D341Med (cell line): ENCODE data around the gene NBPF15.
A peak's percentile ranks its signal among the peaks of the same experiment; 100 is the strongest.
"Not testable (repeated sequence)": the region's sequence is repeated elsewhere in the genome, so short reads cannot be mapped to it uniquely, and the experiment has no call there.

ENCODE experiments used
- DNase-seq: peaks from one replicate; pipeline ENCODE4 v3.0.0; 2012; ENCODE audit warnings: low spot score

NBPF15 gene, protein sequence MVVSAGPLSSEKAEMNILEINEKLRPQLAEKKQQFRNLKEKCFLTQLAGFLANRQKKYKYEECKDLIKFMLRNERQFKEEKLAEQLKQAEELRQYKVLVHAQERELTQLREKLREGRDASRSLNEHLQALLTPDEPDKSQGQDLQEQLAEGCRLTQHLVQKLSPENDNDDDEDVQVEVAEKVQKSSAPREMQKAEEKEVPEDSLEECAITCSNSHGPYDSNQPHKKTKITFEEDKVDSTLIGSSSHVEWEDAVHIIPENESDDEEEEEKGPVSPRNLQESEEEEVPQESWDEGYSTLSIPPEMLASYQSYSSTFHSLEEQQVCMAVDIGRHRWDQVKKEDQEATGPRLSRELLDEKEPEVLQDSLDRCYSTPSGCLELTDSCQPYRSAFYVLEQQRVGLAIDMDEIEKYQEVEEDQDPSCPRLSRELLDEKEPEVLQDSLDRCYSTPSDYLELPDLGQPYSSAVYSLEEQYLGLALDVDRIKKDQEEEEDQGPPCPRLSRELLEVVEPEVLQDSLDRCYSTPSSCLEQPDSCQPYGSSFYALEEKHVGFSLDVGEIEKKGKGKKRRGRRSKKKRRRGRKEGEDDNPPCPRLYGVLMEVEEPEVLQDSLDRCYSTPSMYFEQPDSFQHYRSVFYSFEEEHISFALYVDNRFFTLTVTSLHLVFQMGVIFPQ

DNA sequence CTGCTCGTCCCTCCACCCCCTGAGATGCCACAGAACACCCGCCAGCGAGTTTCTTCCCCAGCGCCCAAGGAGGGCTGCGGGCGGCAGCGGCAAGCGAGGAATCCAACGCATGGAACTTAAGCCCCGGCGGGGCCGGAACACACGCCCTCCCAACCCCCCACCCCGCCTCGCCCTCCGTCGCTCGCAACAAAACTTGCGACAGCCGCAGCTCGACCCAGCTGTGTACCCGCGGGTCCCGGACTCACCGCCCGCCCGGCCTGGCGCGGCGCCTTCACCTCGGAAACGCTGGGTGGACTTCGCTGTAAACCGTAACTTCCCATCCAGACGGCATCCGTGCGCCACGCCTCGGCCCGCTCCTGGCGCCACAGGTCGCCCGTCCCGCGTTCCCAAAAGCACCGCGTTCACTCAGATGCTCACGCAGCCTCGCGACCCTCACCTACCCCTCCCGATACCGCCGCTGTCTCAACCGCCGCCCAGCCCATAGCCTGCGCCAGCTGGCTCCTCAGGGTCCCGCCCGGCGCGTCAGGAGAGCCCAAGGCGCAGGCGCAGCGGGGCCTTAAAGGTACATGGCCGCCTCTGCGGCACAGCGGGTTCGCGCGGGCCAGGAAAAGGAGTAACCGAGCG lies at the start of gene NBPF15:
Gene NBPF15, minus strand, starts transcription at position 534 of the 624 bp plus-strand sequence. CDS start 21,666 bp downstream, outside the sequence.
- DNase-seq = not testable (repeated sequence)

DNA sequence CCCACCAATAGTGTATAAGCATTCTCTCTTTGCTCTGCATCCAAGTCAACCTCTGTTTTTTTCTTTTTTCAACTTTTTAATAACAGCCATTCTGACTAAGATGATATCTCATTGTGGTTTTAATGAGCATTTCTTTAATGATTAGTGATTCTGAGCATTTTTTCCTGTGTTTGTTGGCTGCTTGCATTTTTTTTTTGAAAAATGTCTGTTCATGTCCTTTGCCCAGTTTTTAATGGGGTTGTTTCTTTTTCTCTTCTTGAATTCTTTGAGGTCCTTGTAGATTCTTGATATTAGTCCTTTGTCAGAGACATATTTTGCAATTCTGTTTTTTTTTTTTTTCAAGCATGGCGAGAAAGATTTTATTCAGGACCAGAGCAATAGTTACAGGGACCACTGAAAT lies 35.0 kb upstream of the NBPF15 start:
- DNase-seq = not testable (repeated sequence)

DNA sequence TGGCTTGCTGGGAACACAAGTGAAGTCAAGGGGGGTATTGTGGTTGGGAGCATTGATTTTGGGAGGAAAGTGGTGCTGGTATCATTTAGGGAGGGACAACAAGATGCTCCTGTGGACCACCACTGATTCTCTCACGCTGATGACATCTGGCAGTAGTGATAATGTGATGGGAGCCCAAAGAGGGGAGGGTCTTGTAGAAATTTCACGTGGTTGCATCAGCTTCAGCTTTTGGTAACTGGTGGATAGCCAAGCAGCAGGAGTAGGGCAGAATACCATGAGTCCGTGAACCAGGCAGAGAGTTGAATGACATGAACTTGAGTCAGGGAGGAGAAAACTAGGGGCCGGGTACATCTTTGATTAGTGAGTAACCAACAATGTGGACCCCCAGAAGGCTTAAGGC lies 32.7 kb upstream of the NBPF15 start:
- not testable (repeated sequence) for DNase-seq

DNA sequence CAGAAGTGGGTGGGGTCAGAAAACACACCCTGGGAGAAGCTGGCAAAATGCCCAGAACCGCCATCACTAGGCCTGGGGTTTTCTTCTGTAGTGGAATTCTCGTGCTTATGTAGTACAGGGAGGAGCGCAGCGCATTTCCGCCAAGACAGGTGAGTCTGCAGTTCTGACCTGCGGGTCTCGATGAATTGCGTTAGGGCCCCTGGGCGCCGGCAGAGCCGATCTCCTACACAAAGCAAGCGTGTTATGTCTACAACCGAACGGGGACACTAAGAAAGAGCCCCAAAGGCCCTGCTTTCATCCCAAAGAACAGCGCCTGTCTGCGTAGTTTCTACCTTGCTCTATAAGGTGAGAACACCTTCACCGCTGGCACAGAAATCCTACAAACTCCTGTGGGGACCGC lies 28.9 kb upstream of the NBPF15 start:
- DNase-seq = not testable (repeated sequence)

DNA sequence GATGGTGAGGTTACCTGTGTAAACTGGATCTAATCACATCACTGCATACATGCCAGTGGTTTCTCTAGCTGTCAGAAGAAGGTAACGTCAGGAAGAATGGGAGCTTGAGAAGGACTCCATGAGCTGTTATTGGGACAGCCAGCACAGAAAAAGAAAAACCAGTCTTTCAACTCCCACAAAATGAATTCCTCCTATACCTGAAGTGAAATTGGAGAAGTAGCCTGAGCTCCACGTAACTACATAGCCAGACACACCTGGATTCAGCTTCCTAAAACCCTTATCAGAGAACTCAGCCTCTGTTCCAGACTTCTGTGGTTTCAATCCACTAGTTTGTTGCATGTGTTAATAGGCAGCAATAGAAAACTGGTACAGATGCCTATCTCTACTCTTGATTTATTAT lies 25.5 kb upstream of the NBPF15 start:
- DNase-seq = not testable (repeated sequence)

DNA sequence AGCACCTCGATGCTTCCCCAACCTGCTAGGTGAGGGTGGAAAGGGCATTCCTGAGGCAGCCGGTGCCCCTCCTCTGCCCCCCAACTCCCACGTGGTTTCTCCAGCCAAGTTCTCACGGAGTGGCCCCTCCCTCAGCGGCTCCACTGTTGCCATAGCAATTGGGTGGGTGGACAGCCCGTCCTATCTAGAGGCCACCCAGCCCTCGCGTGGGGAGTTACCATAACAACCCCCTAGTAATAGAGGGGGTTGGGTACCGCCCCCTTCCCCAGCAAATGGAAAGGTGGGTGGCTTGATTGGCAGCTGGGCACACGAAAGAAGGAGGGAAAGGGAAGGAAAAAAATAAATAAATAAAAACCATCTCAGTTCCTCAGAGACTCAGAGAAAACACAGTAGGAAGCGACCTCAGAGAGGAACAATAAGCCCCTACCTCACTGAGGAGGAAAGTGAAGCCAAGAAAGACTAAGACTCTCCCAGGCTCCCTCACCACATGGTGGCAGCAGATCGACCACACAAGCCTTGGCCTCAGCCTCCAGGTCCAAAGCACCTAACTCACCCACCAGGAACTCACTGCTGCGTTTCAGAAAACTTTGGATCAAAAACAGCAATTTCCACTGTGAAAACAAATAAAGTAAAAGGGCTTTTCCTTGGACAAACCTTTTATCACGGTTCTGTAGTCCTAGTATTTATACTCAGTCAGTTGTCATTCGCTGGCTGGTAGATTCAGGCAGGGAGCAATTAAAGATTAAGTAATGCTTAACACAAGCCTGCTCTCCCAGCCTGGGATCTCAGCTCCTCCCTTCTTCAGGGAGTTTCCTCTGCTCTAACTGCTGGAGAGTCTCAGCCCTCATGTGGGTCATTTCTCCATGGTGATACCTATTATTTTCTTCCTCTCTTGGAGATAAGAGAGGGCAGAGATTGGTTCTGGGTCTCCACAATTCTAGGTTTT lies 23.9 kb upstream of the NBPF15 start:
- not testable (repeated sequence) for DNase-seq

DNA sequence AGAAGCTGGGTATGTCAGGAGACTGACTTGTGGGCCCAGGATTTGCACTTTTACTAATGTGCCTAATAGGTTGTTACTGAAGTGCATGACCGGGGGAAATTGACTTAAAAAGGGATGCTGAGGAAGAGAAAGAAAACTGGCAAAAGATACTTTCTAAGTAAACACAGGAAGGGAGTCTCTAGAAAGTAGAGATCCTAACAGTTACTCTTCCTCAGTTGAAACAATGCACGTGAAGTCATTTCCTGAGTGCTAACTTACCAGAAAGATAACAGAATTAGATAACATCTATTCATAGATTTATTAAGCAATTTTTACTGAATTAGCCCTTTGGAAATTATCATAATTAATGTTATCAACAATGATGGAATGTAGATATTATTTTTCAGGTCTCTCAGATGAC lies 12.4 kb upstream of the NBPF15 start:
- not testable (repeated sequence) for DNase-seq

DNA sequence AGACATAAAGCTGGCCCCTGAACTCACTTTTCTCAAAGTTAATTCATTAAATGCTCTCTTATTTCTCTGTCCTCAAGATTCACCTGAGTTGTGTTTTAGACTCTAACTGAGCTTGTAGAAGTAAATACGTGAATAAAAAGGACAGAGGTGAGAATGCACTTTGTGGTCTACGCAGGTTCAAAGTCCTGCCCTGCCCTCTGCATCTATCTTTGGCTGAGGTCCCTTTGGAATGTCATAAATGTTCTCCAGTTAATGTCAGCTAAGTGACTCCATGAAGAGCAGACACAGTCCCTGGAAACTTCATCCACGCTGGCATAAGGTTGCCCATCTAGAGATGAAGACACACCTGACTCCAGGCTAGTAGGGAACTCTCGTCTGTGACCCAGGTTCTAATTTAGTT lies 10.0 kb upstream of the NBPF15 start:
- DNase-seq = not testable (repeated sequence)

DNA sequence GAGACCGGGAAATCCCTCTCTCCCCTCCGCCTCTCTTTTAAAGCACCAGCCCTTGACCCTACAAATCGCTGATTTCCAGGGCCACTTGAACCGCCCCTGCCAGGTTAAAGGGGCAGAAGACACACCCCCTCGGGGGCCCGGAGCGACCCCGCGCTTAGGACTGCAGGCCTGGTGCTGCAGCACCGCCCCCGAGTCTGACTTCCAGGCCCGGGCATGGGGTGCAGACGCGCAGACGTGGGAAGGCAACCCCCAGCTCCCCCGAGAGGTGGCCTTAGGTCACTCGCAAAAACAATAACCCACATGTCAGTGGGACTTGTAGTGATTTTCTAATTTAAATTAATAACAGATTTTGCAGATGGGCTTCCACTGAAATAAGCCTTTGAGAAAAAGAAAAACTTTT lies 309 bp upstream of the NBPF15 start:
- DNase-seq = not testable (repeated sequence)

DNA sequence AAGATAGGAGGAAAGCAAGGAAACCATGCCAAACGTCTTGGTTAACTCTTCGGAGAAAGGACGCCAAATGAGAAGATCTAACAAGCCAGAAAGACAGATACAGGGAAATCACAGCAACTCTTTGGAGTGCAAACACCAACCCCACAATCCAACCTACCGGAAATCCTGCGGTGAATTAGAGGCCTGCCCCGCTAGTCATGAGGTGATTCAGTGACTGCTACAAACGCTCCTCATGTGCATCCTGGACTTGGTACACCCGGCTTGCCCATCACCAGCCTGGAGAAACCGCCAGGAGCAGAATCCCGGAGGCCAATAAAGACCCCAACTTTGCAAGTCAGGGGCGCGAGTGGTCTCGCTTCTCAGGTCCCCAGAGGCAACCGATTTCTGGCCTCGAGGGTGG lies 783 bp downstream of the NBPF15 start:
- not testable (repeated sequence) for DNase-seq

DNA sequence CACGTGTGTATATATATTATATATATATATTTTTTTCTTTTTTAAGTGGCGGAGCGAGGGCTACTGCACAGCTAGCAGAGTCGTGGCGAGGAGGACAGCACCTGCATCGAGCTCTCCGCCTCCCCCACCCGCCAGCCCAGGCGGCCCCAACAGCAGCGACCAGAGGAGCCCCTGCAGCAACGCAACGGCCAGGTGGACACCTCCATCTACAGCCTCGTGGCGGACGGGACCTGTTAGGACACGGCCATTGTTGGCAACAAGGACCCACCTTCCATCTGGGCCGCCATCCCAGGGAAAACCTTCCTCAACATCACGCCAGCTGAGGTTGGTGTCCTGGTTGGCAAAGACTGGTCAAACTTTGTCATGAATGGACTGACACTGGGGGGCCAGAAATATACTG lies 19.1 kb downstream of the NBPF15 start:
- peak; percentile 0 for DNase-seq

DNA sequence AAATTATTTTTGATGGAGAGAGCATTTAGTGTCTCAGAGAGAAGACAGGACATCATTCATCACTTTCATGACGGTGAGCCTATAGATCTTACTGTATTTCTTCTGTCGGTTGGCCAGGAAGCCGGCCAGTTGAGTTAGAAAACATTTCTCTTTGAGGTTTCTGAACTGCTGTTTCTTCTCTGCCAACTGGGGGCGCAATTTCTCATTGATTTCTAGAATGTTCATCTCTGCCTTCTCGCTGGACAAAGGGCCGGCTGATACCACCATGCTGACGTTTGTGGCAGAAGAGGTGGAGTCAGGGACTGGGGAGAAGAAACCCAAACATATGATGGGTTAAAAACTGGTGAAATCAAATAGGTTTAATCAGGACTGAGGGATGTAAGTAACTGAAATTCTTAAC lies 21.7 kb downstream of the NBPF15 start:
- not testable (repeated sequence) for DNase-seq

DNA sequence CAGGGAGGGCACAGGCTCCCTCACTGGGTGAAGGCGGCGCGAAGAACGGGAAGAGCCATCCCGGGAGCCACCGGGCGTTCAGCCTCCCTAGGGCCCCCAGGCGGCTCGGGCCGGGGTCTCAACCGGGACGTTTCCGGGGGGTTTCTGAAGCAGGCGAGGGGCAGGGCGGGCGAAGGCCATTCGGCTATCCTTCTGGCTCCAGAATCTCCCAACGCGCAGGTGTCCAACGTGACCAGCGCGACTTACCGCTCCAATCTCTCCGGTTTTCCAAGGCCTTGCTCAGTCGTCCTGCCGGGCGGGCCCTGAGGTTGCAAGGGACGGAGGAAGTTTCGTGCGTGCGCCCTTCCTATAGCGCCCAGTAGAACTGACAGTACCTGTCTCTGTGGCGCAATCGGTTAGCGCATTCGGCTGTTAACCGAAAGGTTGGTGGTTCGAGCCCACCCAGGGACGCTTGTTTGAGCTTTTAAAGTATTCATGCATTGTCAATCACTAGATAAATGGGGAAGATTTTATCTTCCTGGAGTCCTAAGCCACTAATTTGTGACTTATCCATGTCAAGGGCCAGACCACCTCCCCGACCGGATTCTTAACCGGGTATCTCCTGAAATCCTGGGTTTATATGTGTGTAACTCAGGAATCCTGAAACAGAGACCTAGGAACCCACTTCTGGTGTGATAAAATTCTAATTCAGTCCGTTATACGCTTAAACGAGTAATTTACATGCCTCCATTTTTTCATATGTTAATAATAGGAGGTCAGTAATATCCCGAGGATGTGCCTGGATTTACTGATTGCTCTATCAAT lies 42.4 kb downstream of the NBPF15 start:
- not testable (repeated sequence) for DNase-seq

DNA sequence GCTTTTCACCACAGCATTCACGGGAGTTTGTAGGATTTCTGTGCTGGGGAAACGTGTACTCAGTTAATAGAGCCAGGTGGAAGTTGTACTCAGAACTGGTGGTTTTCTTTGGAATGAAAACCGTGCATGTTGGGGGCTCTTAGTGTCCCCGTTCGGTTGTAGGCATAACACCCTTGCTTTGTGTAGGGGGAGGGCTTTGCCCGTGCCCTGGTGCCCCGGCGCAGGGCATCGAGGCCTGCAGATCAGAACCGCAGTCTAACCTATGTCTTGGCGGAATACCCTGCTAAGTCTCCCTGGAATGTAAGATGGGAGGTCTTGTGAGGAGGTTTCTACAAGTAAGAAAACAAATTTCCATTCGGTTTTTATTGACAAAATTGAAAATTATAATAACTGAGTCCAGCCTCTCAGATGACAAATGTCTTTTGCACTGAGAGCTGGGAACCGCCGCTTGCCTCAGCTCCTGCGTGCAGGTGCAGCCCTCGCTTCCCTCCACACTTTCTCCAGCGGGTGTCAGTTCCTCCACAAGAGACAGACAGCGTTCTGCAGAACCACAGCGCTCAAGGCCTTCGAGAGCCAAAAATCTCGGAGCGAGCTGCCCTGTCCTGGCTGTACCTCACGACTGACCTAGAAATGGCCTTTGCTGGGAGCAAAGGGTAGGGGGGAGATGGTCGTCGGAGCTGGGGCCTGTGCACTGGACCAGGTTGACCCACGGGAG lies 47.9 kb downstream of the NBPF15 start:
- DNase-seq = not testable (repeated sequence)

DNA sequence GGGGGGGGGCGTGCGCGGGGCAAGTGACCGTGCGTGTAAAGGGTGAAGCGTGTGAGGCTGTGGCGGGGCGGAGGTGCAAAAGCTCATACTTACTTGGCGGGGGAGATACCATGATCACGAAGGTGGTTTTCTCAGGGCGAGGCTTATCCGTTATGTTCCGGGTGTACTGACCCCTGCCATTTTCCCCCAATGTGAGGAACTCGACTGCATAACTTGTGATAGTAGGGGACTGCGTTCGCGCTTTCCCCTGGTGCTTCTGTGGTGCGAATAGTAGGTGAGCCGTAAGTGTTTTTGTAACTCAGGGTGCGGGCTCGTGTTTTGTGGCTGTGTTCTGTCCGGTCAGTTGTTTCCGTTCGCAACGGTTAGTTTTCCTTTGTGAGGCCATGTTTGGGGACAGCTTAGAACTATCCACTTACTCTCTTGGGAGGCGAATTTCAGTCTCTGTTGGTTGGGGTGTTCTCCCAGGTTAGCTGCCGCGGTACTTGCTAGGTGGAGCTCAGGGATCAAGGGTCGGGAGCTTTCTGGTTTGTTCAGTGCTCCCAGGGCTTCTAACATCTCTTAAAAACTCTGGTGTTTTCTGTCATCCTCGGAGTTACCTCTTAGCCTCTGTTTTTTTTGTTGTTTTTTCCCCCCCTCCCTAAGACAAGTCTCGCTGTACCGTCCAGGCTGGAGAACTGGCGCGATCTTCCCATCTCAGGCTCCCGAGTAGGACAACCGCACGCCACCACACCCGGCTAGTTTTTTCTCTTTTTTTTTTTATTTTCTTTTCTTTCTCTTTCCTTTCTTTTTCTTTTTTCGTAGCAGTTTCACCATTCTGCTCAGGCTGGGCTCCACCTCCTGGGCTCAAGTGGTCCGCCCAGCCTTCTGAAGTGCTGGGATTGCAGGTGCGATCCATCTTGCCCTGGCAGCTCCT lies 48.7 kb downstream of the NBPF15 start:
- not testable (repeated sequence) for DNase-seq

DNA sequence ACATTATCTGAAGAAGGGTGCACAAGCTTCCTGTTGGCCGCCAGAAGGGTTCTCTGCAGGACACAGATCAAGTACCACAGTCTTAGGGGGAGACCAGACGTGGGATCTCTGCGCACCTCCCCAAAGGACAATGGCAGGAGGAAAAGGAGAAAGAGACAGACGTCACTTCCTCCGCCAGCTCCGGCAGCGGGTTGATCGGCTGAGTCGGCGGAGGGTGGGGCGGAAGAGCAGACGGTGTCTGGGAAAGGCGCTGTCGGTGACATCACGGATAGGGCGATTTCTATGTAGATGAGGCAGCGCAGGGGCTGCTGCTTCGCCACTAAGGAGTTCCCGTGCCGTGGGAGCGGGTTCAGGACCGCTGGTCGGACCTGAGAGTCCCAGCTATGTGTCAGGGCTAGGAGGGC lies 49.4 kb downstream of the NBPF15 start:
- not testable (repeated sequence) for DNase-seq

DNA sequence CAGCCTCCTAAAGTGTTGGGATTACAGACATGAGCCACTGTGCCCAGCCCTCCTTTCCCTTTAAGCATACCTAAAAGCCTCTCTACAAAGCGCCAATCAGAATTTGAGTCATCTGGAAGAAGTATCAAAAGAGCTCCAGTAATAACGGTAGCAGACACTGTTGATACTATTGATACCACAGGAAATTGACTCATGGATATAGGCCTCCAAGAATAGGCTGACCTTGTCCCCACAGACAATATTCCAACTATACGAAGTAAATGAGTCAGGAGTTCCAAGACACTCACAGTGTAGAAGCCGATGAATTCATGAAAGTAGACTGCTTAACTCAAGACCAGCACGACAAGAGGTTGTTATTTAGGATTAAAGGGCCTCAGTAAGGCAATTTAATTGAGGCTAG lies 58.7 kb downstream of the NBPF15 start:
- not testable (repeated sequence) for DNase-seq

DNA sequence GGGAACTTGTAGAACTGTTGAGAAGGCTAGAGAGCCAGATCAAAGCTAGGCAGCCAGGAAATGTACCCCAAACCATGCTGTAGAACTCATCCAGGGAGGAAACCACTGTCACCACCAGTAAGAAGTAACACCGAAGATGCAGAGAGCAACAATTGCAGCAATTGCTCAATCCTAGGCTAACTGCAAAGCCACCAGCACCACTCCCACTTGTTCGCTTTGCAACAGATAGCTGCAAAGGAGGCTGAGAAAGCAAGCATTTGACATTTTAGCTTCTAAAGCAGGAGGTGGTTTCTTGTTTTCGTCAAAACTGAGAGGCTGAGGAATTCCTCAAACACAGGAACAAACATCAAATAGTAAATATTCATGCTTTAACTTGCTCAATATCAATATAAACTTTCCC lies 89.8 kb downstream of the NBPF15 start:
- not testable (repeated sequence) for DNase-seq
